HL-60/S4 treated with retinoic acid at 250 ng/mL for 4 days and 3 days (cell line): ENCODE results near the gene ACKR3.

Source experiments
- in situ Hi-C: fragments of 300-500 bp; cut with MboI; formaldehyde crosslinking; loops from 2 replicates; pipeline ENCODE4 v1.7.0; 2022; ENCODE audit warnings: low sequenced_read_pairs

The ACKR3 gene

GRCh38 chr2:236548179-236548921 lies 21.3 kb upstream of the ACKR3 start:
- in situ Hi-C loops, result no loop called here

GRCh38 chr2:236549165-236549564 lies 20.5 kb upstream of the ACKR3 start:
- in situ Hi-C loops, result no loop called here

- in situ Hi-C loops, result no loop called here
These were observed 19.3 kb upstream of the ACKR3 start for GRCh38 chr2:236550290-236550689.

GRCh38 chr2:236550701-236551465 lies 18.7 kb upstream of the ACKR3 start:
- in situ Hi-C loops, result no loop called here

- in situ Hi-C loops, result no loop called here
These were observed 18.0 kb upstream of the ACKR3 start for GRCh38 chr2:236551471-236552211.

GRCh38 chr2:236552212-236552542 lies 17.4 kb upstream of the ACKR3 start:
- in situ Hi-C loops, result no loop called here

- in situ Hi-C loops, result no loop called here
These were observed 16.9 kb upstream of the ACKR3 start for GRCh38 chr2:236552581-236553363.

- in situ Hi-C loops, result no loop called here
These were observed 16.1 kb upstream of the ACKR3 start for GRCh38 chr2:236553522-236553921.

- in situ Hi-C loops, result no loop called here
These were observed 14.9 kb upstream of the ACKR3 start for GRCh38 chr2:236554629-236555282.

GRCh38 chr2:236555481-236555880 lies 14.1 kb upstream of the ACKR3 start:
- in situ Hi-C loops, result no loop called here

GRCh38 chr2:236557306-236558030 lies 12.2 kb upstream of the ACKR3 start:
- in situ Hi-C loops, result no loop called here

GRCh38 chr2:236558036-236558435 lies 11.6 kb upstream of the ACKR3 start:
- in situ Hi-C loops, result no loop called here

- in situ Hi-C loops, result no loop called here
These were observed 10.3 kb upstream of the ACKR3 start for GRCh38 chr2:236558993-236559978.

GRCh38 chr2:236561874-236562273 lies 7.8 kb upstream of the ACKR3 start:
- in situ Hi-C loops, result no loop called here

GRCh38 chr2:236562434-236562833 lies 7.2 kb upstream of the ACKR3 start:
- in situ Hi-C loops, result no loop called here

GRCh38 chr2:236563953-236564352 lies 5.7 kb upstream of the ACKR3 start:
- in situ Hi-C loops, result no loop called here

- in situ Hi-C loops, result no loop called here
These were observed 4.4 kb upstream of the ACKR3 start for GRCh38 chr2:236565212-236565611.

GRCh38 chr2:236565879-236566402 lies 3.7 kb upstream of the ACKR3 start:
- in situ Hi-C loops, result no loop called here
